ENCODE results near the gene AQR. TPM values are rescaled to one million over a fixed set of nuclear protein-coding genes. Genes with fewer than 3 reads are reported as not detected.

The AQR gene
- total and polyA plus RNA-seq, 10 of the 15 experiments (the other 5 are each of a cell fraction or from before 2014, with no cell fraction given) = 18.2 to 53.5 (median 32.6) TPM

GRCh38 chr15:34987609-34988026, 18.1 kb upstream of the AQR start:
- ChIA-PET SMC1A (ENCODE audit: uncharacterized antibody, unreplicated experiment) (interaction anchor here (1.7 to 2.9 kb wide), 3 partner anchors 11 to 18 kb away, joined by 4 to 10 read pairs (median 7); partner anchors contain the start of gene AQR), CTCF (interaction anchor here (1.1 to 9.3 kb wide), 2 partner anchors 10 to 18 kb away, joined by 3 to 81 read pairs; partner anchors contain the start of gene AQR), RAD21 (ENCODE audit: unreplicated experiment) (interaction anchor here (0.6 to 2.1 kb wide), 4 partner anchors 18 to 53 kb away, joined by 3 to 19 read pairs (median 3); partner anchors contain the start of gene AQR), POLR2A (interaction anchor here (0.5 to 3.4 kb wide), 5 partner anchors 11 to 51 kb away, joined by 3 to 33 read pairs (median 4); partner anchors contain the start of gene AQR)
- WGBS (ENCODE audit: insufficient coverage, insufficient replicate concordance, low lambda C conversion rate, missing lambda C conversion rate) = 2% methylated on average over 16 of the region's 16 CpGs
- H3K4me2 ChIP-seq (ENCODE audit: control insufficient read depth, insufficient read depth) = peak overlapping the region; percentile 95
- H4K20me1 ChIP-seq (ENCODE audit: control insufficient read depth, insufficient read depth) = 0 out of 2 replicates have a peak, but pooled peaks cover 5% of the 10 kb centered on the region
- peaks cover 46% of the 10 kb centered on the region for H3K79me2 ChIP-seq (ENCODE audit: control insufficient read depth, insufficient read depth, low read length)
- BruUV-seq (replicated peaks) = no TSS peak
- H3K36me3 ChIP-seq (ENCODE audit: control insufficient read depth in 2 of 2, insufficient read depth in 2 of 2, low read length in 1 of 2) = peaks cover 0 to 10% of the 10 kb centered on the region in 2 experiments; a peak in 1 of 4 replicates
- ATAC-seq (peak; percentile 6), FAIRE-seq (peak; percentile 23), DNase-seq (ENCODE audit: low read depth, low spot score) (peak; percentile 37)
- H3K9me3 ChIP-seq (replicated peaks; ENCODE audit: control insufficient read depth, insufficient read depth, low read length) = no peaks in the 10 kb centered on the region
- peak overlapping the region; percentile 97 for H3K4me3 ChIP-seq
- in situ Hi-C loops (cut with MboI) = no loop called here
- peaks cover 14% of the 10 kb centered on the region for H3K4me1 ChIP-seq (ENCODE audit: control insufficient read depth, insufficient read depth, low read length)
- H3K27ac ChIP-seq (ENCODE audit: control insufficient read depth, insufficient read depth) = peak overlapping the region; percentile 96
- peak overlapping the region; percentile 88 for H2AFZ ChIP-seq (ENCODE audit: control insufficient read depth, low read depth, low read length)
- H3K9ac ChIP-seq (ENCODE audit: control insufficient read depth, insufficient read depth, low read length) = peak overlapping the region; percentile 96
- no peaks in the 10 kb centered on the region for H3K27me3 ChIP-seq (replicated peaks in 1 of 2; ENCODE audit: control insufficient read depth in 2 of 2, insufficient read depth in 2 of 2, low read length in 1 of 2)
- intact Hi-C loops (cut with micrococcal nuclease; ENCODE audit: unreplicated experiment) = loop anchor here (1.0 to 10.0 kb wide), 3 partner anchors 18 to 147 kb away; partner anchors contain the start of gene AQR
- TF ChIP-seq YBX1 (IDR thresholded peaks at IDR 0.05) (no peak), EED (IDR thresholded peaks at IDR 0.05; ENCODE audit: low read depth) (0 out of 2 replicates have a peak, but pooled peaks have one; percentile 18), CEBPB (IDR thresholded peaks at IDR 0.05; ENCODE audit: borderline replicate concordance in 1 of 2, low read depth in 2 of 2, low read length in 2 of 2) (no peak), SREBF1 (IDR thresholded peaks at IDR 0.05; ENCODE audit: low read length) (no peak), IRF4 (IDR thresholded peaks at IDR 0.05; ENCODE audit: low read depth, low read length) (no peak), CHD1 (IDR thresholded peaks at IDR 0.05; ENCODE audit: low read depth, low read length) (no peak), LARP7 (IDR thresholded peaks at IDR 0.05) (no peak), WRNIP1 (IDR thresholded peaks at IDR 0.05; ENCODE audit: borderline replicate concordance, low read depth, low read length) (no peak), USF1 (IDR thresholded peaks at IDR 0.05; ENCODE audit: borderline replicate concordance, extremely low read length, insufficient read depth, low read depth, low read length) (no peak), CEBPZ (IDR thresholded peaks at IDR 0.05; ENCODE audit: low read depth, low read length) (no peak), CBX5 (IDR thresholded peaks at IDR 0.05; ENCODE audit: low read depth) (0 out of 2 replicates have a peak, but pooled peaks have one; percentile 20), CREB1 (IDR thresholded peaks at IDR 0.05; ENCODE audit: low read depth) (0 out of 2 replicates have a peak, but pooled peaks have one; percentile 25), ZBTB4 (CRISPR knock-in tag; IDR thresholded peaks at IDR 0.05) (no peak), FOXM1 (IDR thresholded peaks at IDR 0.05; ENCODE audit: low read depth, low read length) (no peak), CHD4 (IDR thresholded peaks at IDR 0.05) (no peak), MTA3 (IDR thresholded peaks at IDR 0.05; ENCODE audit: borderline replicate concordance, low read length) (0 out of 2 replicates have a peak, but pooled peaks have one; percentile 41), ETV6 (conservative IDR thresholded peaks at IDR 0.05 in 1 of 2, IDR thresholded peaks at IDR 0.05 in 1 of 2; ENCODE audit: borderline replicate concordance in 1 of 2, low read depth in 1 of 2) (no peak)

All from GM12878 (cell line).